Measurements from ENCODE around the gene NUFIP2. TPM values are rescaled to one million over a fixed set of nuclear protein-coding genes. Genes with fewer than 3 reads are reported as not detected.

NUFIP2 gene
- polyA plus RNA-seq, 4 donors, result 33.4 to 65.3 (median 43.6) TPM

Other genes with a start within 250 kb of the NUFIP2 start
- gene MYO18A, start 113.8 kb downstream of the NUFIP2 start, polyA plus RNA-seq (ENCODE audit: insufficient read length in 4 of 4), result 10 to 100 TPM; 33.4 to 54.3 (median 42.5) TPM
- gene CRYBA1, start 47.3 kb downstream of the NUFIP2 start, polyA plus RNA-seq (ENCODE audit: insufficient read length in 4 of 4), result not detected
- gene TAOK1, start 96.2 kb upstream of the NUFIP2 start, polyA plus RNA-seq (ENCODE audit: insufficient read length in 4 of 4), result 10 to 100 TPM; 41.2 to 51.6 (median 45.6) TPM

Measured in left renal cortex interstitium (tissue), 4 donors.